SK-N-SH treated with all-trans-retinoic acid at 6 μM for 48 hours (cell line): ENCODE data around the gene AKAP9.

Experiments
- ARNTL ChIP-seq: fragments of 450-650 bp; formaldehyde crosslinking; IDR thresholded peaks from 2 replicates; pipeline ENCODE4 v1.5.0; 2020; ENCODE audit warnings: low read depth, mild to moderate bottlenecking, moderate library complexity, borderline replicate concordance
- PPARA ChIP-seq: fragments of 250-450 bp; sonication (Bioruptor Pico); IDR thresholded peaks from 2 replicates; pipeline ENCODE4 v1.5.0; 2020; ENCODE audit warnings: mild to moderate bottlenecking, borderline replicate concordance
- RARB ChIP-seq: fragments of 250-450 bp; sonication (Bioruptor Pico); IDR thresholded peaks from 2 replicates; pipeline ENCODE4 v1.8.0; 2021; ENCODE audit warnings: mild to moderate bottlenecking, moderate library complexity
- ZFP3 ChIP-seq: fragments of 250-450 bp; sonication (Bioruptor Pico); IDR thresholded peaks from 2 replicates; pipeline ENCODE4 v1.5.0; 2020; ENCODE audit warnings: mild to moderate bottlenecking, moderate library complexity
- TF ChIP-seq, protein P1 (sequence below): fragments of 250-450 bp; sonication (Bioruptor Pico); IDR thresholded peaks from 2 replicates; pipeline ENCODE4 v1.8.0; 2020; ENCODE audit warnings: mild to moderate bottlenecking, moderate library complexity, borderline replicate concordance

DNA sequence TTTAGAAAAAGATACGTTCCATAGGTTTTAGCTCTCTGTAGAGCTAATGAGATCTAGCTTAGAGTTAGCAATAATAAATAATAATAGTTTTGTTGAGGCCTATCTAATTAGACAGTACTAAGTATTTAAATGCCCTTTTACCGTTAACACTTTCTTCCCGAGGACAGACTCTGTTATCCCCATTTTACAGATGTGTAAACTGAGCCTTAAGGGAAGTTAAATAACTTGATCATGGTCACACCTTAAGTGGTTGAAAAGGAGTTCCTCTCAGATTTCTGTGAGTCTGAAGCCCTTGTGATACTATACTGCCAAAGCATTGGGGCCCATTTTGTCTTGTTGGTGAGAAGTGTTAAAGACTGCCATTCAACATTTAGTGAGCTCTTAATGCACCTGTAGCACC lies 132.0 kb downstream of the AKAP9 start:
- TF ChIP-seq ZFP3 (CRISPR knock-in tag): no peak
- TF ChIP-seq, protein P1, sequence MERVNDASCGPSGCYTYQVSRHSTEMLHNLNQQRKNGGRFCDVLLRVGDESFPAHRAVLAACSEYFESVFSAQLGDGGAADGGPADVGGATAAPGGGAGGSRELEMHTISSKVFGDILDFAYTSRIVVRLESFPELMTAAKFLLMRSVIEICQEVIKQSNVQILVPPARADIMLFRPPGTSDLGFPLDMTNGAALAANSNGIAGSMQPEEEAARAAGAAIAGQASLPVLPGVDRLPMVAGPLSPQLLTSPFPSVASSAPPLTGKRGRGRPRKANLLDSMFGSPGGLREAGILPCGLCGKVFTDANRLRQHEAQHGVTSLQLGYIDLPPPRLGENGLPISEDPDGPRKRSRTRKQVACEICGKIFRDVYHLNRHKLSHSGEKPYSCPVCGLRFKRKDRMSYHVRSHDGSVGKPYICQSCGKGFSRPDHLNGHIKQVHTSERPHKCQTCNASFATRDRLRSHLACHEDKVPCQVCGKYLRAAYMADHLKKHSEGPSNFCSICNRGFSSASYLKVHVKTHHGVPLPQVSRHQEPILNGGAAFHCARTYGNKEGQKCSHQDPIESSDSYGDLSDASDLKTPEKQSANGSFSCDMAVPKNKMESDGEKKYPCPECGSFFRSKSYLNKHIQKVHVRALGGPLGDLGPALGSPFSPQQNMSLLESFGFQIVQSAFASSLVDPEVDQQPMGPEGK: no peak
- no peak for TF ChIP-seq RARB (CRISPR knock-in tag)
- no peak for TF ChIP-seq PPARA (CRISPR knock-in tag)
- no peak for TF ChIP-seq ARNTL (CRISPR knock-in tag)
